ENCODE measurements around the gene CLMN.

Gene CLMN

DNA sequence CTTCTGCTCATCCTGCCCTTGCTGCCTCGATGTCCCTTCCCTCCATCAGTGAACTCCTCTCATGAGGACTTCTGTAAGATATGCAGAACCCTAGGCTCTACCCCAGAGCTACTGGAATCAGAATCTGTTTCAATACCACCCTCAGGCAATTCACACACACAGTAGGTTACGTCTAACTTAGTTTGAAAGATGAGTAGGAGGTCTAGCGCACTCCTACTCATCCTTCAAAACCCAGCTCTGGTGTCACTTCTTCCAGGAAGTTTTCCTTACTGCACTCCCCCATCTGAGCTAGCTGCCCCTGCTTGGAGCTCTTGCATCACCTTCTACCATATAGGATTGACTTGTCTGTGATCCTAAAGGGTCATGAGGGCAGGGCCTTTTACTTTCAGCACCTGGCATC, 105.9 kb downstream of the CLMN start:
- DNase-seq (ENCODE audit: low read depth in 2 of 2): no peak
- TF ChIP-seq CTCF (IDR thresholded peaks at IDR 0.05; ENCODE audit: low read depth, low read length): no peak
- H3K4me3 ChIP-seq (replicated peaks in 1 of 2; ENCODE audit: low read depth in 2 of 2, low read length in 2 of 2): no peak overlapping the region

GRCh38 chr14:95211721-95212504, 107.8 kb downstream of the CLMN start:
- no peak for TF ChIP-seq CTCF (IDR thresholded peaks at IDR 0.05; ENCODE audit: low read depth, low read length)
- no peak for DNase-seq (ENCODE audit: low read depth in 2 of 2)
- no peak overlapping the region for H3K4me3 ChIP-seq (replicated peaks in 1 of 2; ENCODE audit: low read depth in 2 of 2, low read length in 2 of 2)

DNA sequence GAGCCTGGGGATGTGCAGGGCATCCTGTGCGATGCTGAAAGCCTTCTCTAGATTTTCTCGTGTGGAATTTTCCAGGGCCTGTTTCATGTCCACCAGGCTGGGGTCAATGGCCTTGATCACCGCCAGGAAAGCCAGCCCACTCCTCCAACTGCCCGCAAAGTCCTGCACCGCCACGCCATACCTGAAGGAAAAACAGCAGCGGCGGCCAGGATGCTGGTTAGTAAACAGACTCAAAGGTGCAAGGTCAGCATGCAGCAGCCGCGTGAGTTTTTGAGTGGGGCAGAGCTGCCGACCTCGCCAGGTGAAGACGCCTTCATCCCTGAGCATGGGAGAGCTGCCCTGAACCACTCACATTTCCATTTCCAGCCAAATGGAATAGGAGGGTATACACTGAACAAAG, 109.0 kb downstream of the CLMN start:
- no peak overlapping the region for H3K4me3 ChIP-seq (replicated peaks in 1 of 2; ENCODE audit: low read depth in 2 of 2, low read length in 2 of 2)
- DNase-seq (ENCODE audit: low read depth in 2 of 2): no peak
- TF ChIP-seq CTCF (IDR thresholded peaks at IDR 0.05; ENCODE audit: low read depth, low read length): no peak

GRCh38 chr14:95208598-95208997, 111.1 kb downstream of the CLMN start:
- no peak for TF ChIP-seq CTCF (IDR thresholded peaks at IDR 0.05; ENCODE audit: low read depth, low read length)
- DNase-seq (ENCODE audit: low read depth in 2 of 2): no peak
- H3K4me3 ChIP-seq (replicated peaks in 1 of 2; ENCODE audit: low read depth in 2 of 2, low read length in 2 of 2): no peak overlapping the region

DNA sequence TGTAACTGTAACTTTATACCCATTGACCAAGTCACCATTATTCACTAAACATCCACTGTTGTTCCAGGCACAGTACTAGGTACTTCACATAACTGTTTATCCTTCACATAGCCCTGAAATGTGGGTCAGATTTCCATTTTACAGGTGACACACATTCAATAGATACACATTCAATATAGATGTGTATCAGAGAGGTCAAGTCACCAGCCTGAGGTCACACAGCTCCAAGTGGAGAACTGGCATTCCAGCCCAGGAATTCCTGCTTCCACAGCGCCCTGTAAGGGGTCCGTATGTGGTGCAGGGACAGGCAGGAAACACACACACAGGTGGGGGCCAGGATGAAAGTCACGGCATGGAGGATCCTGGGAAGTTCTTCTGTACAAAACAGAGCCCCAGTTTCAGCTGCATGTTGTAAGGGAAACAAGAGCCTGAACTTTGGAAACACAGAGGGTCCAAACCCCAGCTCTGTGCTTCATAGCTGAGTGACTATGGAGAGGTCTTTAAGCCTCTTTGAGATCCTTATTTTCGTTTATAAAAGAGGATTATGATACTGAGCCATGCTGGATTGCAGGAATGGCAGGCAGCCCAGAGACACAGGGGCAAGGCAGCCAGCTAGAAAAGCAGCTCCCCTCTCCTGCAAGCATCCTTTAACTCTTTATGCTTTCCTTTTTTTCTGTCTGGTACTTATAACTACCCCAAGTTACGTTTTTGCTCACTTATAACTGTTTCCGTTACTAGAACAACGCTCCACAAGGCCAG, 112.1 kb downstream of the CLMN start:
- no peak overlapping the region for H3K4me3 ChIP-seq (replicated peaks in 1 of 2; ENCODE audit: low read depth in 2 of 2, low read length in 2 of 2)
- no peak for DNase-seq (ENCODE audit: low read depth in 2 of 2)
- no peak for TF ChIP-seq CTCF (IDR thresholded peaks at IDR 0.05; ENCODE audit: low read depth, low read length)

- TF ChIP-seq CTCF (IDR thresholded peaks at IDR 0.05; ENCODE audit: low read depth, low read length): no peak
- DNase-seq (ENCODE audit: low read depth in 2 of 2): peak in 1 of 2 donors; percentile 63
- H3K4me3 ChIP-seq (replicated peaks in 1 of 2; ENCODE audit: low read depth in 2 of 2, low read length in 2 of 2): no peak overlapping the region
Measured at GRCh38 chr14:95206534-95206933, 113.2 kb downstream of the CLMN start.

All from cardiac fibroblast (primary cell).